GM10248 (cell line): ENCODE results near the gene SMPD2.
"Not testable (repeated sequence)": the region's sequence is repeated elsewhere in the genome, so short reads cannot be mapped to it uniquely, and the experiment has no call there.

Experiments
- CTCF ChIA-PET: fragments of 300-600 bp; sonication (Branson Sonifier 250); formaldehyde crosslinking; extraction: SDS; loops from one replicate; lab custom pipeline; 2021; ENCODE audit warnings: antibody characterized with exemption; lab: Yijun Ruan, JAX
- POLR2A ChIA-PET: fragments of 350-650 bp; sonication (Branson Sonifier 250); formaldehyde crosslinking; extraction: SDS; loops from one replicate; lab custom pipeline; 2020; ENCODE audit warnings: antibody characterized with exemption; lab: Yijun Ruan, JAX
- DNase-seq: peaks from one replicate; pipeline ENCODE4 v3.0.0; 2012; ENCODE audit errors: extremely low spot score
- TF ChIP-seq, protein P1 (sequence below): IDR thresholded peaks from 2 replicates; pipeline ENCODE4 v1.5.1; 2012; ENCODE audit warnings: mild to moderate bottlenecking, low read depth; ENCODE audit errors: extremely low read depth, missing control alignments, control extremely low read depth

The SMPD2 gene

DNA sequence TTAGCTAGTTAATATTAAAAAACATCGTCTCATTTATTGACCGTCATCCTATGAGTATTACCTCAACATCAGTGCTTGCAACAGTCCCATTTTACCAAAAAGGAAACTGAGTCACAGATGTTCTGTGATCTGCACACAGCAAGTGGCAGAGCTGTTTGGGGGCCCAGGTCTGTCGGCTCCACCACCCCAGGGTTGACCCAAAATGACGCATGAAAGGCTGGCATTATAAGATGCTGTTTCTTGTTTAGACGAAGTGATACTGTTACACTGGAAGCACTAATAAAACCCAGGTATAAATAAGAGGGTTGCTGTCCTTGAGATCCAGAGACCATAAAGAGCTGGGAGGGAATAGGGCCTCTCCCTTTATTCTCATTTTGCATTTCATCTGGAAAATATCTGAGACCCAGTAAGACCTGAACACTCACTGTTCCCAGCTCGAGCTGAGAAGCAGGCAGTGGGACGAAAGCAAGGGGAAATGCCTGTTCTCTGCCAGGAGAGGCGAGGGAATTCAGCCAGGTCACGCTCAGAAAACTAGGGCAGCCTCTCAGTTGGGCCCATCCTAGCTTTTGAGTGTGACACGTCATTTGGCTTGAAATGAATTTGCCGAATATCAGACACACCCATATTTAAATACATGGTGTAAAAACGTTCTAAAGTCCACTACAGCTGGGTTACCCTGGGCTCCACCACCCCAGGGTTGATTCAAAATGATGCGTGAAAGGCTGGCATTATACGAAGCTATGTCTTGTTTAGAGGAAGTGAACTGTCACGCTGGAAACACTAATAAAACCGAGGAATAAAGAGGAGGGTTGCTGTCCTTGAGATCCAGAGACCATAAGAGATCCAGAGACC is 16.4 kb downstream of the SMPD2 start:
- TF ChIP-seq, protein P1, sequence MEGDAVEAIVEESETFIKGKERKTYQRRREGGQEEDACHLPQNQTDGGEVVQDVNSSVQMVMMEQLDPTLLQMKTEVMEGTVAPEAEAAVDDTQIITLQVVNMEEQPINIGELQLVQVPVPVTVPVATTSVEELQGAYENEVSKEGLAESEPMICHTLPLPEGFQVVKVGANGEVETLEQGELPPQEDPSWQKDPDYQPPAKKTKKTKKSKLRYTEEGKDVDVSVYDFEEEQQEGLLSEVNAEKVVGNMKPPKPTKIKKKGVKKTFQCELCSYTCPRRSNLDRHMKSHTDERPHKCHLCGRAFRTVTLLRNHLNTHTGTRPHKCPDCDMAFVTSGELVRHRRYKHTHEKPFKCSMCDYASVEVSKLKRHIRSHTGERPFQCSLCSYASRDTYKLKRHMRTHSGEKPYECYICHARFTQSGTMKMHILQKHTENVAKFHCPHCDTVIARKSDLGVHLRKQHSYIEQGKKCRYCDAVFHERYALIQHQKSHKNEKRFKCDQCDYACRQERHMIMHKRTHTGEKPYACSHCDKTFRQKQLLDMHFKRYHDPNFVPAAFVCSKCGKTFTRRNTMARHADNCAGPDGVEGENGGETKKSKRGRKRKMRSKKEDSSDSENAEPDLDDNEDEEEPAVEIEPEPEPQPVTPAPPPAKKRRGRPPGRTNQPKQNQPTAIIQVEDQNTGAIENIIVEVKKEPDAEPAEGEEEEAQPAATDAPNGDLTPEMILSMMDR: no peak
- ChIA-PET CTCF (interaction anchor here (2.3 to 6.2 kb wide), 3 partner anchors 14 to 269 kb away, joined by 5 to 45 read pairs (median 9); partner anchors contain the start of genes PPIL6 and SMPD2), POLR2A (no interaction called here)
- peak; percentile 18 for DNase-seq

- ChIA-PET CTCF (interaction anchor here (2.3 to 6.2 kb wide), 3 partner anchors 14 to 270 kb away, joined by 5 to 45 read pairs (median 9); partner anchors contain the start of genes PPIL6 and SMPD2), POLR2A (no interaction called here)
- no peak for DNase-seq
- TF ChIP-seq, protein P1: no peak
Observed at GRCh38 chr6:109457562-109457996, 17.1 kb downstream of the SMPD2 start.

DNA sequence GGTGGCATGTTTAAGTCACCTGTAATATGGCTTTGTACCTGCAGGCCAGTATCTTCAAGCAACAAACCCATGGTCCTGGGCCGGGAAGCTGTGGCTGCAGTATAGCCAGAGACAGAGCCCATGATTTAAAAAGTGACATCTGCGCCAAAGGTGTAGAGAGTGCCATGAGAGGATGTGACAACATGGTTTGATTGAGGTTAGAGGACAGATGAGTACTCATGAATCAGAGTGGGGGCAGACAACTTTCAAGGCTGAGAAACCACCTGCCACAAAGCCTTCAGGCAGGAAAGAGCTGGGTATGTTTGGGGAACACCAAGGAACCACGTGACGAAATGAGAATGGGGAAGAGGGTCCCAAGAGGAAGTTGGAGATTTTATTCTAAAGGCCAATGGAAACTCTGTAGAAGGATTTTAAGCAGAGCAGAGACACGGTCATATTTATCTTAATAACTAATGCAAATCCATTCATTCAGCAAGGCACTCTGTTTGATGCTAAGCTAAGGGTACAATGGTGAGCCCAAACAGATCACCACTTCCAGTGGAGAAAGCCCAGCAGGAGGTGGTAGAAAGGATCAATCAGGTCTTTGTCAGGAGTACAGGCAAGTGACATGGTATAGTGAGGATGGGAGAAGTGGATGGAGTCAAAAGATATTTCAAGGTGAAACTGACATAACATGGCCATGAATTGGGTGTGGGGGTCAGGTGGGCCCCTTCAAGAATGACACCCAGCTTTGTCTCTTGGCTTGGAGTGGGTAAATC is 18.4 kb downstream of the SMPD2 start:
- ChIA-PET CTCF (interaction anchor here (0.8 to 6.2 kb wide), 6 partner anchors 9 to 79 kb away, joined by 3 to 45 read pairs (median 4); partner anchors contain the start of genes PPIL6 and SMPD2), POLR2A (no interaction called here)
- TF ChIP-seq, protein P1: no peak
- peak; percentile 50 for DNase-seq

GRCh38 chr6:109460161-109460829 is 19.8 kb downstream of the SMPD2 start:
- no peak for DNase-seq
- TF ChIP-seq, protein P1: no peak
- CTCF ChIA-PET: interaction anchor here (0.8 to 6.2 kb wide), 7 partner anchors 11 to 578 kb away, joined by 3 to 45 read pairs (median 4); partner anchors contain the start of genes PPIL6 and SMPD2
- POLR2A ChIA-PET: interaction anchor here (0.7 to 1.2 kb wide), 2 partner anchors 9 to 1532 kb away, joined by 3 to 6 read pairs; no protein-coding TSS in a partner anchor

- CTCF ChIA-PET: interaction anchor here (1.2 to 6.2 kb wide), 4 partner anchors 10 to 78 kb away, joined by 4 to 45 read pairs (median 4); no protein-coding TSS in a partner anchor
- DNase-seq, POLR2A ChIA-PET: not testable (repeated sequence)
Observed at GRCh38 chr6:109461205-109461604, 20.7 kb downstream of the SMPD2 start.

- DNase-seq: no peak
- ChIA-PET POLR2A (no interaction called here), CTCF (interaction anchor here (1.4 to 6.2 kb wide), 2 partner anchors 9 to 14 kb away, joined by 4 to 45 read pairs; no protein-coding TSS in a partner anchor)
- TF ChIP-seq, protein P1: no peak
Observed at GRCh38 chr6:109461733-109462526, 21.4 kb downstream of the SMPD2 start.
